HG03439 (cell line): Measurements from ENCODE around the gene PPM1F.
"Not testable (repeated sequence)": the region's sequence is repeated elsewhere in the genome, so short reads cannot be mapped to it uniquely, and the experiment has no call there.

Experiments
- ATAC-seq: cut with Tn5 transposase; IDR thresholded peaks from one replicate; pipeline ENCODE4 v1.9.1; 2021; ENCODE audit warnings: mild to moderate bottlenecking, moderate library complexity; ENCODE audit not compliant: unreplicated experiment

The PPM1F gene

DNA sequence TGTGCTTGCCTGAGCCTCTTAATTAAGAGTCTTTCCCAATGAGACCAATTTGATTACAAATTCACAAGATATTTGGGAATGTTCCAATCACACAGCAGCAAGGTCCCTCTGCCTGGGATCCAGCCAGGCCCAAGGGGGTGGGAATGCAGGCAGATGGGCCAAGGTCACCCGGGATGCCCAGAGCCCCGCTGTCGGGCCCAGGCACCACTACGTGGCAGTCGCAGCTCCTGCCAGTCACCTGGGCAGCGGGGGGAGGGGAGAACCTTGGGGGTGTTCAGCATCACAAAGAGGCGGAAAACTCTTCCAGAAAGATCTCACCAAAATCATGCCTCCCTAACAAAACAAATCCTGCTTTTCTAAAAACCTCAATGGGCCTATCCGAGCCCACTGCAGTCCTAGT, 30.9 kb downstream of the PPM1F start:
- no peak for ATAC-seq

DNA sequence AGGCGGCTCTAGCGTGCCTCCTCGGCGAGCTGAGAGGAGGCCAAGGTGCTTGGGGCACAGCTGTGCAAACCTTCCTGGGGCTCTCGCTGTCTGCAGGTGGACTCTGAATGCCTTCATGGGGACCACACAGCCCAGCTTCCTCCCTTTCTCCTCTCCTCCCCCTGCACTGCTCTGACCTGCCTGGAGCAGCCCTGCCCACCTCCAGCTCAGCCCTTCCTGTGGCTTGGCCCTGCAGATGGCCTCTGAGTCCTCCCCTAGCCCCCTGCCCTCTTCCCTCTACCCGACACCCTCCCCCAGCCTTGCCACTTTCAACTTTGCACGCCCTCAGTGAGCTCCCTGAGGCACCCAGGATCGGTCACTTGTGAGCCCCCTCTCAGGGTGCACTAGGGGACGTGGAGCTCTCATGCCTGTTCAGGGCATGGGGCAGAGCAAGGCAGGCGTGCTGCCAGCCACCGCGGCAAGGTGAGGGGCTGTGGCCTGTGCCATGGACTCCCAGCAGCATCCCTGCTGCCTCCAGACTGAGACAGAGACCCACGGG, 31.4 kb downstream of the PPM1F start:
- ATAC-seq = no peak

DNA sequence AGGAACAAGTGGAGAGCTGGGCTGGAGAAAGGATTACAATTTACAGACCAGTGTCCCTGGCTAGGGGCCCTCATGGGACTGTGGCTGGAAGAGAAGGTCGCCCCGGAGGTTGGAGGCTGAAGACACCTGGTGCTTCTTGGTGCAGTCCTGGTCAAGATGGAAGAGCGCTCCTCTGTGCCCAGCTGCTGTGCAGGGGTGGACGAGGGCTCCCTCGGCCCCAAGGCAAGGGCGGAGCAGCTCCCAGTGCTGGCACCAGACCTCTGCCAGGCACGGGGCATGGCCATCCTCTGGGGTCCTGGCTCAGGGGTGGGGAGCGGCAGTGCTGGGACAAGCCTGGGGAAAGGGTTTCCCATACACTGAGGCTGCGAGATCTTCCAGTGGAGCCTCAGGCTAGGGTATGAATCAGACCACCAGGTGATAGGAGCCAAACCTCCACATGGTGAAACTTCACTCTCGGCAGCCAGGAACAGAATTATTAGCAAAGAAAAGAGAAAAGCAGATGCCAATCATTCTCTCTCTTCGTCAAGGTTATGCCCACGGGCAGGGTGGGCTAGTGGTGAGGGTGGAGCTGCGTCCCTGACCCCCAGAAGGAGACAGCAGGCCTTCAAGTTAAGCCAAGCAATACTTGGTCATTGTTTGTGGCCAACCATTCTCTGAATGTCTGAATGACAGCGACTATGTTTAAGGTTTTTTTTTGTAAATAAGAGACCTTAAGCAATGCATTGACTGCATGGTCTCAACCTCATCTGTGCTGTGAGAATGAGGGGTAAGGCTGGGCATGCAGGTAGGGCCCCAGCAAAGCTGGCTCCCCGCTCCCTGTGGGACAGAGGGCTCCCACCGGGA, 32.1 kb downstream of the PPM1F start:
- no peak for ATAC-seq

DNA sequence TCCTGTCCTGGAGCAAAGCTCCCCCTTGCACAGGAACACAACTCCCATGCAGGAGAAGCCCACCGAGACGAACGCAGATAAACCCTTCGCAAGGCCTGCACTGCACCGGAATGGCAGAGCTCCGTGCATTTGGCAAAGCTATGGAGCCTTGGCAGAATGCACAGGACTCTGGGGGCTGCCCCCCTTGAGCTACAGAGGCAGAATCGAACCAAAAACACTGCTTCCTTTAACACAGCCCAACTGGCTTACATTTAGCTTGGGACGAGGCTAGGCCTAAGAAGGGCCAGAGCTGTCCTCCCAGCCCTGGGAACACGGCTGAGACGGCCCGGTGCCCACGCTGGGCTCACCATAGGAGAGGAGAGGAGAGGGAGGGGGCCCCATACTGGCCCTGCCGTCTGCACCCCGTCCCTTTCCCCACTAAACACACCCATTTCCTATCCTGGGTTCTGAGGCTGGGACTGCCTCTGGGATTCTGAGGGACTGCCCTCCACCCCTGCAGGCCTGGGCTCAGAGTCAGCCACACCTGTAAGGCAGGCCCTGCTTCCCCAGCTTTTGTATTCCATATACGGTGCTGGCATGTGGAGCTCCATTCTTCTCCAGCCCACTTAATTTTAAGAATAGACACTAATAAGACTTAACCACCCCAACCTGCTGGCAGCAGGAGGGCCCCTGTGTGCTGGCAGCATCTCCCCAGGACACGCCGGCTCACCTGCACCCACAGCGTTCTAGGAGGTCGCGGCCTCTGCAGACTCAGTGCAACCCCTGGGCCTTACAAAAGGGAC, 32.9 kb downstream of the PPM1F start:
- no peak for ATAC-seq

DNA sequence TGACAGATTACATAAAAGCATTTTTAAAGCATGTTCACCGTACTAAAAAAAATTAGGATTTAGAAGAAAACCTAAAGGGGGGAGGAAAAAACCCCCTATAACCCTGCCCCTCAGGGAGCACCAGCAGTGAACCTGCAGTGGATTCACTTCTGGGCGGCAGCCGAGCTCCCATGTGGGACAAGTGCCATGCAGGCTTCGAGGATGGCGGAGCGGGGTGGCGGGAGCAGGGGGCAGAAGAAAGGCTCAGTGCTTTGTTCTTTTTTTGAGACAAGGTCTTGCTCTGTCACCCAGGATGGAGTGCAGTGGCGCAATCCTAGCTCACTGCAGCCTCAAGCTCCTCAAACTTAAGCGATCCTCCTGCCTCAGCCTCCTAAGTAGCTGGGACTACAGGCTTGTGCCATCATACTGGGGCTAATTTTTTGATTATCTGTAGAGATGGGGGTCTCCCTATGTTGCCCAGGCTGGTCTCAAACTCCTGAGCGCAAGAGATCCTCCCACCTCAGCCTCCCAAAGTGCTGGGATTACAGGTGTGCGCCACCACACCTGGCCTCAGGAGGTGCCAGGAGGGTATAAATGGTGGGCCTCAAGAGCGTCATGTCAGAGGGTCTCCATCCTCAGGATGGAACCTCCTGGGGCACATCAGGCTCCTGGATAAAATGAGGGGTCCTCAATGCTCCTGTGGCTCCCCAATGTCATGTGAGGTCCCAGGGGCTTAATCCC, 34.0 kb downstream of the PPM1F start:
- no peak for ATAC-seq

DNA sequence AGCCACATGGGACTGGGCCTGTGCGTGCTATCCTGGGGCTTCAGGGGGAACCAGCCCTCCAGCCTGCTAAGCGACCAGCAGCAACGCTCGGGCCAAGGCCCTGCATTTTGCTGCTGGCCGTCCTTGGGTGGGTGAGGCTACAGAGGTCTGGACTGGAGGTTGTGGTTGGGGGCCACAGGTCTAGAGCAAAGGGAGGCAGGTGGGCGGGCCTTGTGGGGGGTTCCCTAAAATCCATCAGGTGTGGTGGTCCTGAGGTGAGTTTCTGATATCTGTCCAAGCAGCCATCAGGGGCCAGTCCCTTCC, 34.7 kb downstream of the PPM1F start:
- no peak for ATAC-seq

DNA sequence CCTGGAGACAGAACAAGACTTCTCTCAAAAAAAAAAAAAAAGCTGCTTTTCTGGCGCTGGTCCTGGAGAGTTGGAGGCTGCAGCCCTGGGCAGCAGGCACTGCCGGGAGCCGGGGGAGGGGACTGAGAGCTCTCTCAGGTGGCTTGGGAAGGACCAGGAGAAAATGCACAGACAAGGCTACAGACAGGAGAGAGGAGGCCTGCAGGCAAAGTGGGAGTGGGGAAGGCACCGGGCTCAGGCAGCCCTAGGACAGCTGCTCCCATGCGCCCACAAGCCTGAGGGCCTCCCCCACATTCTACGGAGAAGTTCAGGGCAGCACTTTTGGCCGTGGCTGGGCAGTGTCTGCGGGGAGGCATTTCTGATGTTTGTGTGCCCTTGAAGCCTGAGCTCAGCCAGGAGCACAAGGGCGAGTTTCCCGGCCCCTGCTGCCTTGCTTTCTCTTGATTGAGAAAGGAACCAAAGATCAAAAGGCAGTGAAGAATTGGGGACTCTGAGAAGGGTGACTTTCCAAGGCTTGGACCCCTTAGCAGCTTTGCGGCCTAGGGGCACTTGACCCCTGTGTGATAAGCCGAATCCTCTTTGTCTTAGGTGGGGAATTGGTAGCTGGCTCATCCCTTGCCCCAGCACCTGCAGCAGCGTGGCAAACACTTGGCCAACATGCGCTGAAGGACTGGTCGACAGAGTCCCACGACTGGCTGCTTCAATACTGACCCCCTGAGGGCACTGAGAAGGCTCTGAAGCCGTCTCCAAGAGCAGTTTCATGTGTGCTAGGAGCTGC, 35.3 kb downstream of the PPM1F start:
- no peak for ATAC-seq

DNA sequence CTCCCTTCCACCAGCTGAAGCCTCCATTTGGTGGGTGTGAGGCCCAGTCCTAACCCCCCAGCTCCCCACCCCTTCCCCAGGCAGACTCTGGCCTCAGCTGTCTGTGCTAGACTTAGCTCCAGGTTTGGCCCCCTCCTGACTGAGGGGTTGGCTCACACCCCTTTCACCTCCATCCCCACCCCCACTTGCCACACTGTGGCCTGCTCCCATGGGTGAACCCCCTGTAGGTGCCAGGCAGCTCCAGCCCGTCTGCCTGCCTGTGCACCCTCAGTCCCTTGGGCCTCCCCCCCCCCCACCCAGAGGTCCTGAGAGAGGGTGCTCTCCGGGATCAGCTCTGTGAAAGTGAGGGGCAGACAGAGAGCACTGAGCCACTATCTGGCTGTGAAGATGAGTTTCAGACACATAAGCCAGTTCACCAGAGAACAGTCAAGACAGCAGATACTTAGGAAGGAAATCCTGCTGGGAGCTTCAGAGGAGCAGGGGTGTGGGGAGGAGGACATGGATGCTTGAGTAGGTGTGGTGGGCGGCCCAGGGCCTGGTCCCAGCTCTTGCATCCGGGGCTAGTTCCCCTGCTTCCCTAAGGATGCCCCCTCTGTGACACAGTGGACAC, 36.2 kb downstream of the PPM1F start:
- no peak for ATAC-seq

DNA sequence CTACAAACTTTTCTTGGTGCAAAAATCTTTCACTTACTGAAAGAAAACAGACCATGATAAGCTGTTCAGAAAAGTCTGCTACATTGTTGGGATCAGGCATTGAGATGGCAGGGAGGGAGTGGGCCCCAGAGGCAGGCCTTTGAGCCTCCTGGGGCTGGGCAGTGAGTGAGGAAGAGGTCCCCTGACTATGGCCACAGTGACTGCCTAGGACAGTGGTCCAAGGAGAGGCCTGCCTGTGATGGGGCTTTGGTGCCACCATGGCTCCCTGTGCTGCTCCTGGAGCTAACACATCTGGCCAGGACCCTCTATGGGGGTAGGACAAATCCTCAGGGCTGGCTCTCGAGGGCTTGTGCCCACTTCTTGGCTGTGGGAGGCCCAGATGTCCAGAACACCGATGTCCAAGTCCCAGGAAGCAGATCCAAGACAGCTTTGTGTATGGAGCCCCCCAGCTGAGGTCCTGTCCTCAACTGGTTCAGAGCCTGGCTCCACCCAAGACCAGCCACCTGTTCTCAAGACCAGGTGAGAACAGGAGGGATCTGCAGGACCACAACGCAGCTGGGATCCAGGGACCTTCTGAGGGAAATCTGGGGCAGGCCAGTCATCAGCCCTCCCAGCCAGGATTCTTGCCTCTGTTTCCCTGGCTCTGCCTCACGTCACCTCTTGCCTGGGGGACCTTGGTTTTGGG, 36.9 kb downstream of the PPM1F start:
- no peak for ATAC-seq

DNA sequence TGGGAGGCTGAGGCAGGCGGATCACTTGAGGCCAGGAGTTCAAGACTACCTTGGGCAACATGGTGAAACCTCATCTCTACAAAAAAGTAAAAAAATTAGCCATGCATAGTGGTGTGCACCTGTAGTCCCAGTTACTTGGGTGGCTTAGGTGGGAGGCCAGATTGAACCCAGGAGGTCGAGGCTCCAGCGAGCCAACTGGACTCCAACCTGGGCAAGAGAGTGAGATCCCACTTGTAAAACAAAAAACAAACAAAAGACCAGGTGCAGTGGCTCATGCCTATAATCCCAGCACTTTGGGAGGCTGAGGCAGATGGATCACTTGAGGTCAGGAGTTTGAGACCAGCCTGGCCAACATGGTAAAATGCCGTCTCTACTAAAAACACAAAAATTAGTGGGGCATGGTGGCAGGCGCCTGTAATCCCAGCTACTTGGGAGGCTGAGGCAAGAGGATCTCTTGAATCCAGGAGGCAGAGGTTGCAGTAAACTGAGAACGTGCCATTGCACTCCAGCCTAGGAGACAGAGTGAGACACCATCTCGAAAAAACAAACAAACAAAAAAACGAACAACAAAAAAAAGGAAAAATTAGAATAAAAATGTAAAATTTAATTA, 38.5 kb downstream of the PPM1F start:
- ATAC-seq = not testable (repeated sequence)

DNA sequence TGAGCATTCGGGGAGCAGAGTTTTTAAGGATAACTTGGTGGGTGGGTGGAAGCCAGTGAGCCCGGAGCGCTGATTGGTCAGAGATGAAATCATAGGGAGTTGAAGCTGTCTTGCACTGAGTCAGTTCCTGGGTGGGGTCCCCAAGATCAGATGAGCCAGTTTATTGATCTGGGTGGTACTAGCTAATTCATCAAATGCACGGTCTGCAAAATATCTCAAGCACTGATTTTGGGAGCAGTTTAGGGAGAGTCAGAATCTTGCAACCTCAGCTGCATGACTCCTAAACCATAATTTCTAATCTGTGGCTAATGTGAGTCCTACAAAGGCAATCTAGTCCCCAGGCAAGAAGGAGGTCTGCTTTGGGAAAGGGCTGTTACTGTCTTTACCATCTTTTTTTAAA, 42.3 kb downstream of the PPM1F start:
- ATAC-seq = not testable (repeated sequence)

DNA sequence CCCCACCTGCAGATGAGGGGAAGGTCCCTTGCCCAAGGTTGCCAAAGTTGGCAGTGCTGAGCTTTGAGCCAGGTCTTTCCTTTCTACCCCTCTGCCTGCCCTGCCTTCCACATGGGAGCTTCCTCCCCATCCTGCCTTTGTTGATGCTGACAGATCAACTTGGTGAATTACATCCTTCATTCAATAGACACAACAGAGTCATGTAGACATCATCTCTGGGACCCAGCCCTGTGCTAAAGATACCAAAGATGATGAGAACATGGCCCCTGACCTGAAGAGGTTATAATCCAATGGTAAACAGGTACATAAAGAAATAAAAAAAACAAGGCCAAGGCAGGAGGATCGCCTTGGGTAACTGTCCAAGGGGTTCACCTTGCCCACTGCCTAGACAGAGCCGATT, 42.8 kb downstream of the PPM1F start:
- ATAC-seq = no peak

DNA sequence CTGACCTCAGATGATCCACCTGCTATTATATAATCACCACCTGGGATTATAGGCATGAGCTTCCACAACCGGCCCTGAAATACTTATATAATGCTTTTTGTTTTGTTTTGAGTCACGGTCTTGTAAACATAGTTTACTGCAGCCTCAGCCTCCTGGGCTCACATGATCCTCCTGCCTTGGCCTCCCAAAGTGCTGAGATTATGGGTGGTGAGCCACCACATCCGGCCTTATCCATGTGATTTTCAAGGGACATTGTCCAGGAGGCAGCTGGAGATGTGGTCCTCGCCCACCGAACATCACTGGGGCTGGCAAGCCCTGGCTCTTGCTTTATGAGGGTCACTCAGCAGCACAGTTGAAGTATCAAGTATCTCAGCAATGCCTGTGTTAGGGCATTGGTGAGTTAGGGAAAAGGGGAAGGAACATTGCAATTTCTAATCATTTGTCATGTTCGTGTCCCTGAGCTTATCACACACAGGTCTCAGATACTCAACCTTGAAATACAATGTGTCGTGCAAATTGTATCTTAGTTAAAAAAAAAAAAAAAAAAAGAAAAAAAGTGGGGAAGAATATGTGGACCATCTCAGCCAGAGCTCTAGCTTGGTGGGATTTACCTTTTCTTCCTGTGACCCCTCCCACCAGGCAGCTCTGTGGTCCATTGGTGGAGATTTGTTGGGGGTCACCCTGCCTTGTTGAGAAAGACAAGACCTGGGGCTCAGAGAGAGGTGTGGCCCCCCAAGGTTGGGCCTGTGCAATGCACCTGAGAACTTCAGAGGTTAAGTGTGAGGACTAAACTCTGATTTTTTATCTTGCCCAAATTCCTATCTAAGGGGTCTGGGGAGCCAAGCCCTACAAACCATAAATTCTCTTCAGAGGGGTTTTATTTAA, 44.8 kb downstream of the PPM1F start:
- ATAC-seq = no peak

DNA sequence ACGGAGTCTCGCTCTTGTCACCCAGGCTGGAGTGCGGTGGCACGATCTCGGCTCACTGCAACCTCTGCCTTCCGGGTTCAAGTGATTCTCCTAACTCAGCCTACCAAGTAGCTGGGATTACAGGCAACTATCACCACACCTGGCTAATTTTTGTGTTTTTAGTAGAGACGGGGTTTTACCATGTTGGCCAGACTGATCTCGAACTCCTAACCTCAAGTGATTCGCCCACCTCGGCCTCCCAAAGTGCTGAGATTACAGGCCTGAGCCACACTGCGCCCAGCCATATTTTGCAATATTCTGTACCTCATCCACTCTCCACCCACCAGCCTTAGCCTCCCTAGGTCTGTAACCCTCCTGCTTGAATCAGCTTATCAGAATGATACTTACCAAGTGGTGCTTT, 47.4 kb downstream of the PPM1F start:
- not testable (repeated sequence) for ATAC-seq

DNA sequence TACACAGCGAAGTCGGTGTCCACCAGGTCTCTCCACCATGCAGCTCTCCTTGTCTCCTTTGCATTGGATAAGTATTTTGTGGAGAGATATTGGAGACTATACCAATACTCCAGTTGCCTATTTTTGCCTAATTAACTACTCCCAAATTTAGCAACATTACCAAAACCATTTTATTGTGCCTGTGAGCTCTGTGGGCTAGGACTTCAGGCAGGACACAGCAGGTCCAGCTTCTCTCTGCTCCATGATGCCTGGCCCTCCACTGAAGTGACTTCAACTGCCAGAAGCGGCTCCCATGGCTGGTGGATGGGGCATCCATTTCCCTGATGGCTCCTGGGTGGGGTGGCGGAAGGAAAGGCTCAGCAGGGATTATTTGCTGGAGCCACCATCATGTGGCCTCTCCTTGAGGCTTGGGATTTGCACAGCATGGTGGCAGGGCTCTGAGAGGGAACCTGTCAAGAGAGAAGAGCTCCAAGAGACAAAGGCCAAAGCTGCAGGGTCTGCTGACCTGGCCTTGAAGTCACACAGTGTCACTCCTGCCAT, 48.3 kb downstream of the PPM1F start:
- ATAC-seq = no peak

DNA sequence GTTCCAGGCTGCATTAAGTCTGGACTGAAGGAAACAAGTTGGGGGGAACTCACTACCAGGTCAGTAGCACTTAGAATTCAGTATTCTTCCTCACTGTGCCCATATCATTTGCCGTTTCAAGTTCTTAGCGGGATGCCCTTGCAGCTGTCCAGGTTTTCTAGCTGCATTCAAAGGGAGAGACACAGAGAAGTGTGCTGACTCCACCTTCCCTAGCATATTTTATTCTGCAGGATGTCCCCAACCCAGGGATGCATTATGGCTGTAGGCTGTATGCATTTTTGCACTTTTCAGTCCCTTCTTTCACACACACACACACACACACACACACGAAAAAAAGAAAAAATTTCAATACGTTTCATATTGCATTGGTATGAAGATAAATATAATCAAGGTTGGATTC, 49.4 kb downstream of the PPM1F start:
- no peak for ATAC-seq

DNA sequence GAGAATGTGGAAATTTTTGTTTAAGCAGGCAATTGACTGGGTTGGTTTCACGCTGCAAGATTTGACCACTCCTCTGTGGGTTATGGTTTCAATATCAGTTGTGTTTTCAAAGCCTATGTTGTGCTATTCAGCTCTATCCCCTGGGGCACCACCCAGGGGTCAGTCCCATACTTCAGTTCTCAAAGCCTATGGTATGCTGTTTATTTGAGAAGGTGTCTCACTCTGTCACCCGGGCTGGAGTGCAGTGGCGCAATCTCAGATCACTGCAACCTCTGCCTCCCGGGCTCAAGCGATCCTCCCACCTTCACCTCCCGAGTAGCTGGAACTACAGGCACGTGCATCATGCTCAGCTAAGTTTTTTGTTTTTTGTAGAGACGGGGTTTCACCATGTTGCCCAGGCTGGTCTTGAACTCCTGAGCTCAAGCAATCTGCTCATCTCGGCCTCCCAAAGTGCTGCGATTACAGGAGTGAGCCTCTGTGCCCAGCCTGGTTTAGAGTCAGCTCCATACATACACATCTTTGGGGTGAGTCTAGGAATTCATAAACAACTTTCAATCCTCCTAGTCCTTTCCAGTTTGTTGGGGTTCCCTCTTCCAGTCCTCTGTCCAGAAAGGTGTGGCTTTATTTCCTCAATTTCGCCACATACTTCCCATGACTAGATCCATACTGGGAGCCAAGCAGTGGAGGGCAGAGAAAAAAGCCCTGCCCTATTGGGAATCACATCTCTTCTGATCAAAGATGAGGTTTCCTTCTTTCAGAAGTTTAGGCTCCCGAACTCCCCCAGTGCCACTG, 50.2 kb downstream of the PPM1F start:
- ATAC-seq = no peak
